A549 treated with ZK216348 at 1 μM for 4 hours (cell line): ENCODE results near the gene FOXL3. TPM values are rescaled to one million over a fixed set of nuclear protein-coding genes. Genes with fewer than 3 reads are reported as not detected.

Source experiments
- total RNA-seq: library from RNA; stranded (reverse); fragments of 200-300 nt; extraction: Qiagen RNA extraction; gene quantifications from 5 replicates; pipeline ENCODE4 v1.2.3, GENCODE V29; 2022; ENCODE audit warnings: low read depth

The FOXL3 gene
- total RNA-seq, result not detected in 5 replicates

GRCh38 chr7:289756-290553, at the start of gene FOXL3:
Gene FOXL3 (plus strand): TSS chr7:290170. CDS start chr7:290170, 0 bp downstream.

Other genes starting within 250 kb of the FOXL3 start
- gene FAM20C, start 97.6 kb upstream of the FOXL3 start, total RNA-seq, result 29.5 to 48.7 TPM (median 45.5 TPM) in 5 replicates
- gene PDGFA, start 229.7 kb downstream of the FOXL3 start, total RNA-seq, result 27.8 to 37.6 TPM (median 31.2 TPM) in 5 replicates